NCI-H2029 (cell line): ENCODE results near the gene CRIM1.

Source experiments
- DNase-seq: peaks from one replicate; lab custom pipeline; 2025; lab: John Stamatoyannopoulos, UW

Gene CRIM1

GRCh38 chr2:36425608-36426355 lies 70.2 kb downstream of the CRIM1 start:
- no peak for DNase-seq

GRCh38 chr2:36427790-36428243 lies 72.2 kb downstream of the CRIM1 start:
- DNase-seq = no peak

- no peak for DNase-seq
Measured at GRCh38 chr2:36430549-36430948, 75.0 kb downstream of the CRIM1 start.

- DNase-seq = no peak
Measured at GRCh38 chr2:36432479-36432878, 76.9 kb downstream of the CRIM1 start.

DNA sequence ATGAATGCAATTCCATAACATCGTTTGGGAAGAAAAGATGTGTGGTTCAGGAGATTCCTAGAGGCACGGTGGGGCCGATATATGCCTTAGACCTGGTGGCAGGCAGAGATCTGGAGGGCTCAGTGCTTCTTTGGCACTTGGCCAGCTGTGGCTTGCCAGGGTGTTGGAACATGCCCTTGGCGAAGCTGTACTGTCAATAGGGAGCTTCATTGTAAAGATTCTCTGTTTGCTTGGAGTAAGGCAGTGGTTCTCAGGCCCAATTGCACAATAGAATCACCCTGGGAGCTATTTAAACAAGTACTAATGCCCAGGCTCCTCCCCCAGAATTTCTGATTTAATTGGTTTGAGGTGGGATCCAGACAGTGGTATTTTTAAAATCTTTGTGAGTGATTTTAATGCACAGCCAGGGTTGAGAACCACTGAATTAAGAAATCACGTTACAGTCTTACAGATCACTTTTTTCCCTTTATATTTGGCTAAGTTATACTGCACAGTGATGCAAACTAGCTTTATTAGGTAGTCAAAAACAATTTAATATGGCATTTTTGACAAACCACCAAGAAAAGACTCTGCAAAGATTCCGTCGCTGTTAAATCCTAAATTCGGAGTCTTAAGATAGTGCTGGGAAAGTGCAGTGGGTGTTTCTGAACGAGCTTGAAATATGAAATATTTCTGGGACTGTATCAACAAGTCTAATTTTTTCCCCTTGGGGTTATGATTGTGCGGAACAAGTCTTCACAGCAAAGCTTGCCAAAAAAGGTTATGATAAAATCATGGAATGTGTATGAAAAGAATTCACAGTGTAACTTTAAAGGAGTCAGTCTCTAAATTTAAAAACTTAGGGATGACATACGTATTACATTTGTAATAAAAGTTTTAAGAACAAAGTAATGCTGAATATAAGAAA lies 78.0 kb downstream of the CRIM1 start:
- peak; percentile 45 for DNase-seq

GRCh38 chr2:36438449-36438977 lies 82.9 kb downstream of the CRIM1 start:
- no peak for DNase-seq

GRCh38 chr2:36439084-36439483 lies 83.5 kb downstream of the CRIM1 start:
- DNase-seq = no peak

- DNase-seq = no peak
Measured at GRCh38 chr2:36441065-36441625, 85.6 kb downstream of the CRIM1 start.

DNA sequence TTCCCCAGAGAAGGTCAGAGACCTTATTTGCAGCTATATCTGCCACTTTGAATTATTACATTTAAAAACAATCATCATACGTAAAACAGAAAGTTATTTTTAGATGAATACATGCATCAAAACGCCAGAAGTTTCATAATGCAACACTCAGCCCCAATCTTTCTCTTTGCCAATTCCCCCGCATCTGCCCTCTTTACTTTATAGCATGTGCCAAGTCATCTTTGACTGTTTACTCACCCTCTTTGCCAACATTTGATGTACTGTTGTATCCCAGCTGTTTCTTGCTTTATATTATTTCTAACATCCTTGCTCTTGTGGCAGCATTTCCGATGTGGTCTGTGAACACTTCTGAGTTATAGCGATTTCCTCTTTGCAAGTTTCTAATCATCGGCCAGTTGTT lies 86.2 kb downstream of the CRIM1 start:
- DNase-seq = peak; percentile 20

DNA sequence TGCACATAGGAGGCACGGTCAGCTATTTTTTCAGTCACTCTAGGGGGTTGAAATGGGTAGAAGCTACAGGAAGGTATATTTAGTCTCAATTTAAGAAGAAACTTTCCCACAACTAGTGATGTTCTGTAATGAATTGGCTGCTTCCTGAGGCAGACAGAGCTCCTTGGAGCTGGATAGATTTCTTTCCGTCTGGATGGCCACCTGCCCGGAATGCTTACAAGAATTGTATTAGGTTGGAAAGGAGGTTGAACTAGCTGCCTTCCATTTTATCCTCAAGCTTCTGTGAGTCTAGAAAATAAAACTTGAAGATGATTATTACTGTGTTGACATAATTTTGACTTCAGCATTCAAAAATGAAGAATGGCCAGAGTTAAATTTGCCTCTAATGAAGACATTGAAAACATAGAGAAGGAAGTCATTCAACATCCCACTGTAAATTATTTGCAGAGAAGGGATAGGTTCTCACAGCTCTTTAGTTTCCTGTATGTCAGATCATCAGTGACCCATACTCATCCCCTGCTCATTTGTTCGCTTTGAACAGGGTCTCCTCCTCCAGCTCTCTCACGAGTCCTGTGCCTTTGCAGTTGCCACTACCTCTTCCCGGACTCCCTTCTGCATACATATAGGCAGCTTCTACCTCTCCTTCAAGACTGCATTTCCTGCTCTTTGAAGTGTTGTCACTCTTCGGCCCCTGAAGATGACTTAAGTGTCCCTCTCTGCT lies 88.8 kb downstream of the CRIM1 start:
- no peak for DNase-seq

GRCh38 chr2:36445185-36445866 lies 89.7 kb downstream of the CRIM1 start:
- DNase-seq = no peak

DNA sequence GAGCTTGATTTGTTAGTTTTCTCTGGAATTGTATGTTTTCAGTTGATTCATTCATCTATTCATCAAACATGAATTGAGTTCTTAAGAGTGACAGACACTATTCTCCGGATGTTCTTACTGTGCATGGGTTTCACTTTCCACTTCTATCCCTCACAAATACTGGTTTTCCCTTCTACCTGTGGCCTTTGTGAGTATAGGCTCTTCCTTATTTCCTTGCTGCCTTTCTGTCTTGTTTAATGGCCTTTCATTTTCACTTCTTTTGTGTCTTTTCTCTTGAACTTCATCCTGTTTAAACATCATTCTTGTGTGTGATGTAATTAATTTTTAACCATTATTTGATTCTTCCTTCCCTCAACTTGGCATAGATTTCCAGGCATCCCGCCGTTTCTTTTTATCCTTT lies 90.7 kb downstream of the CRIM1 start:
- no peak for DNase-seq

- DNase-seq = no peak
Measured at GRCh38 chr2:36449213-36449612, 93.6 kb downstream of the CRIM1 start.

DNA sequence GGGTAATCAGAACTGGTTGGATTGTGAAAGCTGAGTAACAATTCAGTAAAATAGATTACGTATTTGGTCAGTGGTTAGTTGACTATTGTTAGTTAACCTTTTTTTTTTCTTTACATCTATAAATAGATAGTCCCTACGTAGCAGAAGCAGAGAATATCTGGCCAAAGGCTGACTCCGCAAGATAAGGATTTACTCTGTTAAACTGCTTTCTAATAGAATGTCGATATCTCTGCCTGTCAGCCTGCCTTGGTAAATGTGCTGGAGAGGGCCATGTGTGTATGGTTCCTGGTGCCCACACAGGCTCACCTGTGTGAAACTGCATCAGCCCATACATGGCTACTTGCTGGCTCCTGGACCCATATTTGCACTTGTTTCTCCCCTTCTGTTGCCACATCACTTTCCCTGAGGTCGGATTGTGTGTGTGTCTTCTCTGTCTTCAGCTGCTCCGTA lies 94.4 kb downstream of the CRIM1 start:
- DNase-seq = no peak

GRCh38 chr2:36450466-36451196 lies 95.1 kb downstream of the CRIM1 start:
- no peak for DNase-seq

DNA sequence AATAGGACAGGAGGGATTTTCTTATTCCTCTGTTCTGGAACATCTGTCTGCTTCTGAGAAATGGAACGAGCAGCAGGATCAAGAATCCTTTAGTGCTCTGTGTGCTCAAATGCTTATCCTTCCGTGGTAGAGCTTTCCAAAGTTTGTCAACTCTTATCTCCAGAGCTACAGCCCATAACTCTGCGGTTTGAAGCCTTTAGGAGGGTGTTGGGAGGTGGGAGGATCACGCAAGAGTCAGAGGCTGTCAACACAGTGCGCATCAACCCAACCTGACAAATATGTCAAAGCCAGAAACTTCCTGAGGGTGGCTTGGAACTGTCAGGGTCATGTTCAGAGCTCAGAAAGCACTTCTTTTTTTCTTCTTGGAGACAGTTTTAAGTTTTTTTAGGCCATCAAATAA lies 95.9 kb downstream of the CRIM1 start:
- no peak for DNase-seq

- no peak for DNase-seq
Measured at GRCh38 chr2:36452260-36452659, 96.7 kb downstream of the CRIM1 start.

- no peak for DNase-seq
Measured at GRCh38 chr2:36453652-36454051, 98.1 kb downstream of the CRIM1 start.

DNA sequence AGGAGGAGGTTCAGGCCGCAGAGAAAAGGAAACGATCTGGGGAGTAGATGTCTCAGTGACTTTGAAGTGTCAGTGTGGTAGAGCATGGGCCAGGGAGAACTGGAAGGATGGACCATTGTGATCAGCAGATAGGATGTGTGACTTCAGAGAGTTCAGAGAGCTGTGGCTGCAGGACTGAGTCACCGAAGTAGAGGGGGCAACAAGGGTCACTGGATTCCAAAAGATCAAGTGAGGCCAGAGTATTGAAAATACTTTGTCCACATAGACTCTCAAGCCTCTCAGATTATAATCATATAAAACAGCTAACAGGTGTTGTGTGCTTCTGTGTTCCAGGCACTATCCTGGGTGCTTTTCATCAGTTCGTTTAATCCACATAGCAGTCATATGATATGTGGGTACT lies 99.4 kb downstream of the CRIM1 start:
- DNase-seq = no peak

DNA sequence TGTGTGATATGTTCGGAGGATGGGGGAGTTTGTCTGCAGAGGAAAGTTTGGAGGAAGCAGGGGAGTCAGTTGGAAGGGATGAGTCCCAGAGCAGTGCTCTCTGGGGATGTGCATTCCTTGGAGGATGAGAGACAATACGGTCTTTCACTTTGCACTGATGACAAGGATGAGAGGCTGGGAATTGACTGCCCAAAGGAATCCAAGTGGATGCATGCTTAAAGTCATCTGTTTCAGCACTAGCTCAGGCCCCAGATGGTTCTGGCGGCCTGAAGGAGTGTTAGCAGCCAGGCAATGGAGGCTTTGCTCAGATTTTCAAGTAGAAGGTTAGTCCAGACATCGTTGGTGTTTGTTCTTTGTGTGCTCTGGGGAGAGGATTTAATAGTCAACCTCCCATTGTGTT lies 100.2 kb downstream of the CRIM1 start:
- DNase-seq = no peak
